ENCODE results near the gene FOSB. TPM values are rescaled to one million over a fixed set of nuclear protein-coding genes. Genes with fewer than 3 reads are reported as not detected.

FOSB gene
- total and polyA plus RNA-seq, 9 of the 15 experiments (the other 6 are each of a cell fraction or from before 2014, with no cell fraction given), result 0.11 to 2.7 (median 0.73) TPM

- TF ChIP-seq, protein P1, sequence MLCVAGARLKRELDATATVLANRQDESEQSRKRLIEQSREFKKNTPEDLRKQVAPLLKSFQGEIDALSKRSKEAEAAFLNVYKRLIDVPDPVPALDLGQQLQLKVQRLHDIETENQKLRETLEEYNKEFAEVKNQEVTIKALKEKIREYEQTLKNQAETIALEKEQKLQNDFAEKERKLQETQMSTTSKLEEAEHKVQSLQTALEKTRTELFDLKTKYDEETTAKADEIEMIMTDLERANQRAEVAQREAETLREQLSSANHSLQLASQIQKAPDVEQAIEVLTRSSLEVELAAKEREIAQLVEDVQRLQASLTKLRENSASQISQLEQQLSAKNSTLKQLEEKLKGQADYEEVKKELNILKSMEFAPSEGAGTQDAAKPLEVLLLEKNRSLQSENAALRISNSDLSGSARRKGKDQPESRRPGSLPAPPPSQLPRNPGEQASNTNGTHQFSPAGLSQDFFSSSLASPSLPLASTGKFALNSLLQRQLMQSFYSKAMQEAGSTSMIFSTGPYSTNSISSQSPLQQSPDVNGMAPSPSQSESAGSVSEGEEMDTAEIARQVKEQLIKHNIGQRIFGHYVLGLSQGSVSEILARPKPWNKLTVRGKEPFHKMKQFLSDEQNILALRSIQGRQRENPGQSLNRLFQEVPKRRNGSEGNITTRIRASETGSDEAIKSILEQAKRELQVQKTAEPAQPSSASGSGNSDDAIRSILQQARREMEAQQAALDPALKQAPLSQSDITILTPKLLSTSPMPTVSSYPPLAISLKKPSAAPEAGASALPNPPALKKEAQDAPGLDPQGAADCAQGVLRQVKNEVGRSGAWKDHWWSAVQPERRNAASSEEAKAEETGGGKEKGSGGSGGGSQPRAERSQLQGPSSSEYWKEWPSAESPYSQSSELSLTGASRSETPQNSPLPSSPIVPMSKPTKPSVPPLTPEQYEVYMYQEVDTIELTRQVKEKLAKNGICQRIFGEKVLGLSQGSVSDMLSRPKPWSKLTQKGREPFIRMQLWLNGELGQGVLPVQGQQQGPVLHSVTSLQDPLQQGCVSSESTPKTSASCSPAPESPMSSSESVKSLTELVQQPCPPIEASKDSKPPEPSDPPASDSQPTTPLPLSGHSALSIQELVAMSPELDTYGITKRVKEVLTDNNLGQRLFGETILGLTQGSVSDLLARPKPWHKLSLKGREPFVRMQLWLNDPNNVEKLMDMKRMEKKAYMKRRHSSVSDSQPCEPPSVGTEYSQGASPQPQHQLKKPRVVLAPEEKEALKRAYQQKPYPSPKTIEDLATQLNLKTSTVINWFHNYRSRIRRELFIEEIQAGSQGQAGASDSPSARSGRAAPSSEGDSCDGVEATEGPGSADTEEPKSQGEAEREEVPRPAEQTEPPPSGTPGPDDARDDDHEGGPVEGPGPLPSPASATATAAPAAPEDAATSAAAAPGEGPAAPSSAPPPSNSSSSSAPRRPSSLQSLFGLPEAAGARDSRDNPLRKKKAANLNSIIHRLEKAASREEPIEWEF (CRISPR knock-in tag; IDR thresholded peaks at IDR 0.05), result peak; percentile 77; the same call in 1 of the 2 replicates
- TF ChIP-seq ZNF408 (CRISPR knock-in tag; IDR thresholded peaks at IDR 0.05; ENCODE audit: low read depth) (no peak), E2F3 (CRISPR knock-in tag; IDR thresholded peaks at IDR 0.05) (no peak), CEBPG (CRISPR knock-in tag; IDR thresholded peaks at IDR 0.05) (no peak), CEBPG (tag; conservative IDR thresholded peaks at IDR 0.05 in 1 of 2, IDR thresholded peaks at IDR 0.05 in 1 of 2) (no peak), FOXK1 (CRISPR knock-in tag; IDR thresholded peaks at IDR 0.05; ENCODE audit: borderline replicate concordance) (peak; percentile 69; the same call in 1 of the 2 replicates), IRF1 (CRISPR knock-in tag; IDR thresholded peaks at IDR 0.05; ENCODE audit: borderline replicate concordance) (no peak), RFX7 (CRISPR knock-in tag; IDR thresholded peaks at IDR 0.05) (no peak), ZNF785 (CRISPR knock-in tag; IDR thresholded peaks at IDR 0.05) (no peak), ZBTB17 (CRISPR knock-in tag; IDR thresholded peaks at IDR 0.05) (peak; percentile 41; the same call in 1 of the 2 replicates), L3MBTL2 (IDR thresholded peaks at IDR 0.05) (peak; percentile 66), MIER1 (IDR thresholded peaks at IDR 0.05; ENCODE audit: low read depth) (peak; percentile 51; the same call in 1 of the 2 replicates), MAFF (IDR thresholded peaks at IDR 0.05; ENCODE audit: low read length) (peak; percentile 39; the same call in 1 of the 2 replicates), SRSF9 (IDR thresholded peaks at IDR 0.05; ENCODE audit: borderline replicate concordance, low read depth, low read length) (no peak), ZNF217 (CRISPR knock-in tag; IDR thresholded peaks at IDR 0.05) (no peak)
- TF ChIP-seq, protein P2, sequence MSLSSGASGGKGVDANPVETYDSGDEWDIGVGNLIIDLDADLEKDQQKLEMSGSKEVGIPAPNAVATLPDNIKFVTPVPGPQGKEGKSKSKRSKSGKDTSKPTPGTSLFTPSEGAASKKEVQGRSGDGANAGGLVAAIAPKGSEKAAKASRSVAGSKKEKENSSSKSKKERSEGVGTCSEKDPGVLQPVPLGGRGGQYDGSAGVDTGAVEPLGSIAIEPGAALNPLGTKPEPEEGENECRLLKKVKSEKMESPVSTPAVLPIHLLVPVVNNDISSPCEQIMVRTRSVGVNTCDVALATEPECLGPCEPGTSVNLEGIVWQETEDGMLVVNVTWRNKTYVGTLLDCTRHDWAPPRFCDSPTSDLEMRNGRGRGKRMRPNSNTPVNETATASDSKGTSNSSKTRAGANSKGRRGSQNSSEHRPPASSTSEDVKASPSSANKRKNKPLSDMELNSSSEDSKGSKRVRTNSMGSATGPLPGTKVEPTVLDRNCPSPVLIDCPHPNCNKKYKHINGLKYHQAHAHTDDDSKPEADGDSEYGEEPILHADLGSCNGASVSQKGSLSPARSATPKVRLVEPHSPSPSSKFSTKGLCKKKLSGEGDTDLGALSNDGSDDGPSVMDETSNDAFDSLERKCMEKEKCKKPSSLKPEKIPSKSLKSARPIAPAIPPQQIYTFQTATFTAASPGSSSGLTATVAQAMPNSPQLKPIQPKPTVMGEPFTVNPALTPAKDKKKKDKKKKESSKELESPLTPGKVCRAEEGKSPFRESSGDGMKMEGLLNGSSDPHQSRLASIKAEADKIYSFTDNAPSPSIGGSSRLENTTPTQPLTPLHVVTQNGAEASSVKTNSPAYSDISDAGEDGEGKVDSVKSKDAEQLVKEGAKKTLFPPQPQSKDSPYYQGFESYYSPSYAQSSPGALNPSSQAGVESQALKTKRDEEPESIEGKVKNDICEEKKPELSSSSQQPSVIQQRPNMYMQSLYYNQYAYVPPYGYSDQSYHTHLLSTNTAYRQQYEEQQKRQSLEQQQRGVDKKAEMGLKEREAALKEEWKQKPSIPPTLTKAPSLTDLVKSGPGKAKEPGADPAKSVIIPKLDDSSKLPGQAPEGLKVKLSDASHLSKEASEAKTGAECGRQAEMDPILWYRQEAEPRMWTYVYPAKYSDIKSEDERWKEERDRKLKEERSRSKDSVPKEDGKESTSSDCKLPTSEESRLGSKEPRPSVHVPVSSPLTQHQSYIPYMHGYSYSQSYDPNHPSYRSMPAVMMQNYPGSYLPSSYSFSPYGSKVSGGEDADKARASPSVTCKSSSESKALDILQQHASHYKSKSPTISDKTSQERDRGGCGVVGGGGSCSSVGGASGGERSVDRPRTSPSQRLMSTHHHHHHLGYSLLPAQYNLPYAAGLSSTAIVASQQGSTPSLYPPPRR (CRISPR knock-in tag; IDR thresholded peaks at IDR 0.05; ENCODE audit: borderline replicate concordance), result no peak
Observed at GRCh38 chr19:45478454-45479238, 10.8 kb downstream of the FOSB start (continued).
